CD8-positive, alpha-beta memory T cell (primary cell): Measurements from ENCODE around the gene AIPL1. TPM values are rescaled to one million over a fixed set of nuclear protein-coding genes. Genes with fewer than 3 reads are reported as not detected.

Experiments
- CTCF ChIA-PET: fragments of 350-600 bp; sonication (Branson Sonifier 250); formaldehyde crosslinking; loops from one replicate; lab custom pipeline; 2021; ENCODE audit warnings: antibody characterized with exemption; lab: Charles Lee
- POLR2A ChIA-PET: fragments of 350-600 bp; sonication (Branson Sonifier 250); formaldehyde crosslinking; loops from one replicate; lab custom pipeline; 2021; ENCODE audit warnings: antibody characterized with exemption; lab: Charles Lee
- DNase-seq, 5 donors: peaks; one replicate each; pipeline versions ENCODE4 v3.0.0 to v3.0.0-alpha.2; 2020 to 2022; ENCODE audit warnings: mixed read lengths in 1 of 5
- H3K27ac ChIP-seq: one replicate; pipeline ENCODE4 v1.7.0; 2013; ENCODE audit warnings: low read depth, mild to moderate bottlenecking, low read length, moderate library complexity
- H3K27me3 ChIP-seq: 2 replicates; pipeline ENCODE4 v1.7.0; 2013; ENCODE audit warnings: low read length, mild to moderate bottlenecking; ENCODE audit not compliant: insufficient read depth, poor library complexity, severe bottlenecking
- H3K36me3 ChIP-seq: 2 replicates; pipeline ENCODE4 v1.7.0; 2013; ENCODE audit warnings: mild to moderate bottlenecking, low read length, moderate library complexity; ENCODE audit not compliant: insufficient read depth
- H3K4me1 ChIP-seq: 2 replicates; pipeline ENCODE4 v1.7.0; 2013; ENCODE audit warnings: mild to moderate bottlenecking, low read length, moderate library complexity; ENCODE audit not compliant: insufficient read depth
- H3K4me3 ChIP-seq: 2 replicates; pipeline ENCODE4 v1.7.0; 2013; ENCODE audit warnings: mild to moderate bottlenecking, low read length
- H3K9me3 ChIP-seq: 2 replicates; pipeline ENCODE4 v1.7.0; 2013; ENCODE audit warnings: mild to moderate bottlenecking, low read length
- H3K27ac Mint-ChIP-seq, 8 donors: one replicate each; pipeline ENCODE4 v1.8.0; 2020 to 2021; ENCODE audit warnings: mixed read lengths in 8 of 8, mild to moderate bottlenecking in 6 of 8, inconsistent platforms in 3 of 8, moderate library complexity in 3 of 8
- H3K27me3 Mint-ChIP-seq, 2 donors: one replicate each; pipeline ENCODE4 v1.8.0; 2020 to 2021; ENCODE audit warnings: mixed read lengths in 2 of 2, mild to moderate bottlenecking in 1 of 2, moderate library complexity in 1 of 2
- H3K36me3 Mint-ChIP-seq, 3 donors: one replicate each; pipeline ENCODE4 v1.8.0; 2020 to 2021; ENCODE audit warnings: mixed read lengths in 3 of 3, inconsistent platforms in 1 of 3, mild to moderate bottlenecking in 1 of 3
- H3K4me1 Mint-ChIP-seq, 3 donors: one replicate each; pipeline ENCODE4 v1.8.0; 2020 to 2021; ENCODE audit warnings: mixed read lengths in 3 of 3, inconsistent platforms in 1 of 3, mild to moderate bottlenecking in 1 of 3
- H3K4me3 Mint-ChIP-seq, 7 donors: one replicate each; pipeline ENCODE4 v1.8.0; 2020 to 2021; ENCODE audit warnings: mixed read lengths in 7 of 7, mild to moderate bottlenecking in 6 of 7, moderate library complexity in 4 of 7, inconsistent platforms in 2 of 7
- H3K9me3 Mint-ChIP-seq, 5 donors: one replicate each; pipeline ENCODE4 v1.8.0; 2020 to 2022; ENCODE audit warnings: mixed read lengths in 5 of 5, mild to moderate bottlenecking in 3 of 5, moderate library complexity in 2 of 5, inconsistent platforms in 1 of 5
- polyA plus RNA-seq: library from polyadenylated mRNA; unstranded; fragments of 300-500 nt; fragmentation: Illumina TruSeq; gene quantifications from one replicate; pipeline ENCODE4 v1.2.3, GENCODE V29; 2021
- total RNA-seq, 2 experiments: library from RNA; stranded (reverse); gene quantifications; one replicate each; pipeline ENCODE4 v1.2.3, GENCODE V29; 2021

AIPL1 gene
- total and polyA plus RNA-seq, 3 experiments from 2014 or later: not detected

DNA sequence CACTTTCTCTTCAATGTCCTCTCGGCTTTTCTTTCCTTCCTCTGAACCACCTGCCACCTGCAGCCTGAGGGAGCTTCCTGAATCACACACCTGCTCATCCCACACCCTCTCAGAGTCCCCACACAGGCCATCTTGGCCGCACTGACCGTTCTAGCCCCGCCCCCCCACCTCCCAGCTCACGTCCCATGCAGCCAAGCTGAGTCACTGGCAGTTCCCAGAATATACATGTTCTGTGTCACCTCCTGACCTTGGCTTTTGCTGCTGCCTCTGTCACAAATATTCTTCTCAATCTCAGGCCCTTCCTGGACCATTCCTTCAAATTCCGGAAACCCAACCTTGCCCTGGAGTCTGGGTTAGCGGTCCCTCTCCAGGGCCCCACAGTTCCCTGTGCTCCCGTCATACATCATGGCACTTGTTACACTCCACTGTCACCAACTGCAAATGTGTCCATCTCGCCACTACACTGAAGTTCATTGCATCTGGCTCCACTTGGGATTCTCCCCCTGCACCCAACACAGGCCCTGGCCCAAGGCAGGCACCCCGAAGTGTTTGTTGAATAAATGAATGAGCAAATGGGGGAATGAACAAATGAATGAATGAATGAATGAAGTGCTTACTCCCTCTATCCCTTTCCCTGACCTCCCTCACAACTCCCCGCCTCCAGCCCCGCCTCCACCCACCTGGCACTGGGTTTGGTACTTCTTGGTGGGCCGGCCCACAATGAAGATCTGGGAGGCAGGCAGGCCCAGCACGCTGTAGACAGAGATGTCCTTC lies 22.2 kb upstream of the AIPL1 start:
- Mint-ChIP-seq H3K27me3 (peaks cover 3 to 16% of the 10 kb centered on the region in 2 donors), H3K4me1 (peaks cover 8 to 22% (median 19%) of the 10 kb centered on the region in 3 donors), H3K36me3 (no peaks in the 10 kb centered on the region), H3K4me3 (peak overlapping the region in 1 of 7 donors; percentile 83), H3K27ac (peak overlapping the region in 2 of 8 donors; percentile 53 to 78), H3K9me3 (peaks cover 0 to under 1% (median 0%) of the 10 kb centered on the region in 5 donors)
- Histone ChIP-seq H3K4me1 (peaks cover 5% of the 10 kb centered on the region), H3K4me3 (no peak overlapping the region), H3K27me3 (no peaks in the 10 kb centered on the region), H3K27ac (no peak overlapping the region), H3K9me3 (no peaks in the 10 kb centered on the region), H3K36me3 (no peaks in the 10 kb centered on the region)
- CTCF ChIA-PET: interaction anchor here (0.7 kb wide), 1 partner anchor 872 kb away, joined by 3 read pairs; no protein-coding TSS in a partner anchor
- POLR2A ChIA-PET: no interaction called here
- DNase-seq: no peak

DNA sequence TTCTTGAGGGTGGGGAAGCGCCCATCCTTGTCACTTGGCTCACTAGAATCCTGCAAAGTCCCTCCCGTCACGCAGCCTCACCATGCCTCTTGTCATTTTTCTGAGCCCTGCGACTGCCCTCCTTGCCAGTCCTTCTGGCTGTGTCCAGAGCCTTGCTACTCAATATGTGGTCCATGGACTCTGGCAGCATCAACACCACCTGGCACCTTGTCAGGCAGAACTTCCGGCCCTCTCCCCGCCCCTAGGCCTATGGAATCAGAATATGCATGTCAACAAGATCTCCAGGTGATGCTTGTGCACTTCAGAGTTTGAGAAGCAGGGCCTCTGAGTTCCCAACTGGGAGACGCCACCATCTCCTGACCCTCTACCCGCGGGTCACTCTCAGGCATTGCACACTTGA lies 21.4 kb upstream of the AIPL1 start:
- CTCF ChIA-PET: interaction anchor here (0.7 kb wide), 1 partner anchor 871 kb away, joined by 3 read pairs; no protein-coding TSS in a partner anchor
- H3K9me3 Mint-ChIP-seq: peaks cover 0 to 1% (median 0%) of the 10 kb centered on the region in 5 donors
- H3K36me3 Mint-ChIP-seq: no peaks in the 10 kb centered on the region
- Histone ChIP-seq H3K36me3 (no peaks in the 10 kb centered on the region), H3K4me3 (no peak overlapping the region), H3K27ac (no peak overlapping the region), H3K4me1 (peaks cover 5% of the 10 kb centered on the region), H3K9me3 (no peaks in the 10 kb centered on the region), H3K27me3 (no peaks in the 10 kb centered on the region)
- peak overlapping the region in 2 of 8 donors; percentile 27 to 29 for H3K27ac Mint-ChIP-seq
- peaks cover 8 to 22% (median 19%) of the 10 kb centered on the region in 3 donors for H3K4me1 Mint-ChIP-seq
- POLR2A ChIA-PET: no interaction called here
- peak overlapping the region in 2 of 7 donors; percentile 24 to 47 for H3K4me3 Mint-ChIP-seq
- DNase-seq: no peak
- peaks cover 3 to 17% of the 10 kb centered on the region in 2 donors for H3K27me3 Mint-ChIP-seq

DNA sequence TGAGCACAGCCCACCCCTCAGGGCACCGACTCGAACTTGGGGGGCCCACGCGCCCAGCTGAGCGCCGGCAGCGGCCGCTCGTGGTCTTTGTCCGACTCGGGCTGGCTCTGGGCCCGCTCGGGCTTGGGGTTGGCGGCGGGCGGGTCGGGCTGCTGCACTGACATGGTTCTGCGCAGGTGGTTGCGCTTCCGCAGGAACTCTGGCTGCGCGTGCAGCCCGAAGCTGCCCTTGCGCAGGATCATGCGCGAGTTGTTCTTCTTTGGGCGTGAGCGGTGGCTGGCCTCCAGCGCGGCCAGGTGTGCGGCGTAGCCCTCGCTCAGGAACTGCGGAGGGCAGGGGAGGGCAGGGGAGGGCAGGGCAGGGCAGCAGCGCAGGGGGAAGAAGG lies 20.4 kb upstream of the AIPL1 start:
- Histone ChIP-seq H3K4me3 (peak overlapping the region; percentile 34), H3K36me3 (no peaks in the 10 kb centered on the region), H3K9me3 (no peaks in the 10 kb centered on the region), H3K4me1 (peaks cover 5% of the 10 kb centered on the region), H3K27me3 (no peaks in the 10 kb centered on the region), H3K27ac (no peak overlapping the region)
- CTCF ChIA-PET: interaction anchor here (2.4 kb wide), 1 partner anchor 18 kb away, joined by 7 read pairs; no protein-coding TSS in a partner anchor
- peaks cover 0 to 1% (median 0%) of the 10 kb centered on the region in 5 donors for H3K9me3 Mint-ChIP-seq
- H3K27ac Mint-ChIP-seq: peak overlapping the region in 2 of 8 donors; percentile 57 to 68
- H3K4me1 Mint-ChIP-seq: peaks cover 8 to 22% (median 19%) of the 10 kb centered on the region in 3 donors
- DNase-seq: peak in 2 of 5 donors; percentile 32 to 37
- no peaks in the 10 kb centered on the region for H3K36me3 Mint-ChIP-seq
- H3K4me3 Mint-ChIP-seq: peak overlapping the region in 5 of 7 donors; percentile 30 to 72 (median 57)
- peaks cover 3 to 17% of the 10 kb centered on the region in 2 donors for H3K27me3 Mint-ChIP-seq
- POLR2A ChIA-PET: no interaction called here

DNA sequence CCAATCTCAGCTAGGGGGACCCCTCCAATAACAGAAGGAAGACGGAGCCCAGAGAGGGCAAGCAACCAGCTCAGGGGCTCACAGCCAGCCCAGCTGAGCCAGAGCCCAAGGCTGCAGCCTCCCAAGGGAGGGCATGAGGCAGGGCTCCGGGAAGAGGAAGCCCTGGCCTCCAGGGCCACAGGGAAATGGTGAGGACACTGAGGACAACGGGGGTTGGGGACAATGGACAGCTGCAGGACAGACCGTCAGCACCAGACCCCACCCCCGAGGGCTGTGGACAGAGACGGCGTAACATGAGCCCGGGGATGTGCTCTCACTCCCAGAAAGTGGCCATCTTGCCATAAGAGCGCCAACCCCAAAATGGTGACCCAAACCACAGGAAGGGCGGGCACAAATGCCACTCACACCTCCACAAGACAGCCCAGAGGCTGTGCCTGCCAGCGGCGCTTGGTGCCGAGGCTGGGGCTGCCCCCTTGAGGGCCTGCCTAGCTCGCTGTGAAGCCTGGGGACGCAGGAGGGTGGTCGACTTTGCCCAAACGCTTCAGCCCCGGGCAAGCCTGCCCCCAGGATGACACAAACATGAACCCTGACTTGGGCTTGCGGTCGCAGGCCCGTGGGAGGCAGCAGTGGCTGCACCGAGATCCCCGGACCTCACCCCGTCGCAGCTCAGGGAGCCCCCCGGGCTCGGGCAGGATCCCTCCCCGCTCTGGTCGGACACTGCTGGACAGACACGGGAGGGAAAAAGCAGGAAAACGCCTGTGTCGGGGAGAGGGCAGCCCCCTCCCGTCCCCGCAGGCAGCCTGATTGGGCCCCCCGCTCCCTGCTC lies 19.8 kb upstream of the AIPL1 start:
- Histone ChIP-seq H3K27me3 (no peaks in the 10 kb centered on the region), H3K36me3 (no peaks in the 10 kb centered on the region), H3K27ac (no peak overlapping the region), H3K9me3 (no peaks in the 10 kb centered on the region), H3K4me3 (peak overlapping the region; percentile 34), H3K4me1 (peaks cover 5% of the 10 kb centered on the region)
- POLR2A ChIA-PET: no interaction called here
- Mint-ChIP-seq H3K4me3 (peak overlapping the region in 6 of 7 donors; percentile 8 to 74 (median 36)), H3K4me1 (peaks cover 8 to 22% (median 19%) of the 10 kb centered on the region in 3 donors), H3K9me3 (peaks cover 0 to 1% (median 0%) of the 10 kb centered on the region in 5 donors), H3K27ac (peak overlapping the region in 2 of 8 donors; percentile 42 to 86), H3K36me3 (no peaks in the 10 kb centered on the region), H3K27me3 (peaks cover 3 to 17% of the 10 kb centered on the region in 2 donors)
- CTCF ChIA-PET: interaction anchor here (2.4 kb wide), 1 partner anchor 19 kb away, joined by 7 read pairs; no protein-coding TSS in a partner anchor
- DNase-seq: no peak

DNA sequence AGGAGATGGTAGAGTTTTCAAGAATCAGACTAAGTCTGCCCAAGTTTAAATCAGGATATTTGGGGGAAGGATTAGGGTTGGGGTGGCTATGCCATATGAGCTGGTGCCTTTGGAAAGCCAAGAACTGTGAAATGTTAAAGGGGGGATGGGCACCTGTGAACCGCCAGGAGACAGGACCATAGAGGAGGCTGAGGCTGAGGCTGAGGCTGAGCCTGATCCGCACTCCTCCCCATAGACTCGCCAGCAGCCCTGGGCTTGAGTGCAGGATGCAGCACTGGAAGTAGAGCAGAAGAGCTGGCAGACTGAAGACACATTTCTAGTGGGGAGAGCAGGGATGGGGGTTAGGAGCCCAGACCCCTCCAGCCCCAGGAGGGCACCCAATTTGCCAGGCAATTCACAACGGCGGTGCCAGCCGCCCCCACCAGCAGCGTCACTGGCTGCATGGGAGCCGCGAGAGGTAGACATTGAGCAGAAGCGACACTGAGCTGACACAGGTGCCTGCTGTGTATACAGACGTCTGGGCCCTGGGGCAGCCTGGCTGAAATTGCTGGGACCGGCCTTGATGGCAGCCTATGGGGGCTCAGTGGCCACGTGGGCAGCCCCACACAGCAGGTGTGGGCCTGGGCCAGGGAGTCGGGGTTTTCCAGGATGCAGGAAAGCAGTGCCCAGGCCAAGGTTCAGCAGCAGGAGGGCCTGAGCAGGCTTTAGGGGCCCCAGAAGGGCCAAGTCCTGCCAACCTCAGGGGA lies 18.5 kb upstream of the AIPL1 start:
- H3K36me3 Mint-ChIP-seq: no peaks in the 10 kb centered on the region
- peaks cover 3 to 17% of the 10 kb centered on the region in 2 donors for H3K27me3 Mint-ChIP-seq
- no peaks in the 10 kb centered on the region for H3K27me3 ChIP-seq
- H3K9me3 Mint-ChIP-seq: peaks cover 0 to 1% (median 0%) of the 10 kb centered on the region in 5 donors
- ChIA-PET CTCF (interaction anchor here (2.4 kb wide), 1 partner anchor 20 kb away, joined by 7 read pairs; no protein-coding TSS in a partner anchor), POLR2A (no interaction called here)
- no peak overlapping the region for H3K27ac ChIP-seq
- H3K27ac Mint-ChIP-seq: peak overlapping the region in 1 of 8 donors; percentile 70
- H3K9me3 ChIP-seq: no peaks in the 10 kb centered on the region
- H3K4me3 Mint-ChIP-seq: peak overlapping the region in 4 of 7 donors; percentile 14 to 81 (median 34)
- peaks cover 5% of the 10 kb centered on the region for H3K4me1 ChIP-seq
- H3K4me3 ChIP-seq: no peak overlapping the region
- DNase-seq: no peak
- H3K36me3 ChIP-seq: no peaks in the 10 kb centered on the region
- H3K4me1 Mint-ChIP-seq: peaks cover 8 to 22% (median 19%) of the 10 kb centered on the region in 3 donors

DNA sequence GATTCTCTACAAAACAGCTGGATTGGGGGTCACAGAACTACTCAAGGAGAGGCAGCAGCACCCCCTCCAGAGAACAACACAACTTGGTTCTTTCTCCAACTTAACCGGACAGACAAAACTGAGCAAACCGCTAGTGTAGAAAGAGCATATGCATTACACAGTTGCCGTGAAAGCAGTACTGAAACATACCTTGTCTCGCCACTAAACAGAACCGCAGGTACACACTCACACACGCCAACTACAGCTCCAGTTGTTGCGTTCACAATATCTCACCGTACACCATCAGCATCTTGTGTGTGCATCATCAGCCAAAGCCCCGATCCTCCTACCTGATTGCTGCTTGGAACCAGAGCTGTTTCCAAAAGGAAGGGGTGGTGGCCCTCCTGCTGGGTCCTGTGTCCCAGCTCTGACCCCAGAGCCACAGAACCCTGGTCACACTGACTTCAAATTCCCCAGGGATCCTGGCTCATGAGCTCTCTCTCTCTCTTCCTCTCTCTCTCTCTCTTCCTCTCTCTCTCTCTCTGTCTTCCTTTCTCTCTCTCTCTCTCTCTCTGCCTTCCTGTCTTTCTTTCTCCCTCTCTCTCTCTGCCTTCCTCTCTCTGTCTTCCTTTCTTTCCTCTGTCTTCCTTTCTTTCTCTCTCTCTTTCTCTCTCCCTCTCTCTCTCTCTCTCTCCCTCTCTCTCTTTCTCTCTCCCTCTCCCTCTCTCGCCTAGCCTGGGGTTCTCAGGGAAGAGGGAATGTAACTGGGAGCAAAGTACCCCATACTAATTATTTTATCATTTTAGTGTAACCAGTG lies 17.7 kb upstream of the AIPL1 start:
- Histone ChIP-seq H3K36me3 (no peaks in the 10 kb centered on the region), H3K4me1 (peaks cover 5% of the 10 kb centered on the region), H3K27me3 (no peaks in the 10 kb centered on the region), H3K4me3 (no peak overlapping the region), H3K9me3 (no peaks in the 10 kb centered on the region), H3K27ac (no peak overlapping the region)
- Mint-ChIP-seq H3K27me3 (peaks cover 3 to 17% of the 10 kb centered on the region in 2 donors), H3K27ac (peak overlapping the region in 1 of 8 donors; percentile 42), H3K36me3 (no peaks in the 10 kb centered on the region), H3K4me3 (no peak overlapping the region), H3K9me3 (peaks cover 0 to 1% (median 0%) of the 10 kb centered on the region in 5 donors), H3K4me1 (peaks cover 8 to 22% (median 19%) of the 10 kb centered on the region in 3 donors)
- DNase-seq: no peak
- ChIA-PET CTCF (no interaction called here), POLR2A (no interaction called here)
